Activated CD4-positive, CD25-positive, alpha-beta regulatory T cell (primary cell): ENCODE data around the gene HERC2.
"Not testable (repeated sequence)": the region's sequence is repeated elsewhere in the genome, so short reads cannot be mapped to it uniquely, and the experiment has no call there.

Source experiments
- DNase-seq, 4 experiments: peaks; one replicate each; lab custom pipeline; 2025; lab: John Stamatoyannopoulos, UW

HERC2 gene

GRCh38 chr15:28179270-28179669 is 142.7 kb downstream of the HERC2 start:
- no peak for DNase-seq

GRCh38 chr15:28178727-28179126 is 143.3 kb downstream of the HERC2 start:
- DNase-seq, result no peak

- no peak for DNase-seq
Observed at GRCh38 chr15:28178290-28178689, 143.7 kb downstream of the HERC2 start.

GRCh38 chr15:28169366-28169765 is 152.6 kb downstream of the HERC2 start:
- DNase-seq, result no peak

- not testable (repeated sequence) for DNase-seq
Observed at GRCh38 chr15:28168405-28169121, 153.4 kb downstream of the HERC2 start.

- DNase-seq, result no peak
Observed at GRCh38 chr15:28167042-28167441, 154.9 kb downstream of the HERC2 start.

- no peak for DNase-seq
Observed at GRCh38 chr15:28165791-28166190, 156.2 kb downstream of the HERC2 start.

- DNase-seq, result no peak
Observed at GRCh38 chr15:28164876-28165275, 157.1 kb downstream of the HERC2 start.

GRCh38 chr15:28154283-28154682 is 167.7 kb downstream of the HERC2 start:
- no peak for DNase-seq

- no peak for DNase-seq
Observed at GRCh38 chr15:28153492-28154119, 168.4 kb downstream of the HERC2 start.

GRCh38 chr15:28152538-28152923 is 169.4 kb downstream of the HERC2 start:
- not testable (repeated sequence) for DNase-seq

- not testable (repeated sequence) for DNase-seq
Observed at GRCh38 chr15:28151864-28152537, 170.0 kb downstream of the HERC2 start.

- DNase-seq, result no peak
Observed at GRCh38 chr15:28147801-28148200, 174.2 kb downstream of the HERC2 start.

- not testable (repeated sequence) for DNase-seq
Observed at GRCh38 chr15:28145419-28145818, 176.6 kb downstream of the HERC2 start.

GRCh38 chr15:28140062-28140461 is 181.9 kb downstream of the HERC2 start:
- DNase-seq, result no peak

- DNase-seq, result not testable (repeated sequence)
Observed at GRCh38 chr15:28137408-28138039, 184.5 kb downstream of the HERC2 start.

GRCh38 chr15:28136236-28136904 is 185.6 kb downstream of the HERC2 start:
- DNase-seq, result peak in 1 of 4 experiments; percentile 13

- no peak for DNase-seq
Observed at GRCh38 chr15:28133281-28133680, 188.7 kb downstream of the HERC2 start.

- no peak for DNase-seq
Observed at GRCh38 chr15:28132524-28133275, 189.3 kb downstream of the HERC2 start.

GRCh38 chr15:28131946-28132345 is 190.0 kb downstream of the HERC2 start:
- DNase-seq, result no peak

- no peak for DNase-seq
Observed at GRCh38 chr15:28131400-28131799, 190.6 kb downstream of the HERC2 start.
